HG02798 (cell line): ENCODE data around the gene IFIH1.
A peak's percentile ranks its signal among the peaks of the same experiment; 100 is the strongest.

Experiments
- ATAC-seq: cut with Tn5 transposase; IDR thresholded peaks from one replicate; pipeline ENCODE4 v1.9.1; 2021; ENCODE audit warnings: mild to moderate bottlenecking; ENCODE audit not compliant: unreplicated experiment, poor library complexity

IFIH1 gene

DNA sequence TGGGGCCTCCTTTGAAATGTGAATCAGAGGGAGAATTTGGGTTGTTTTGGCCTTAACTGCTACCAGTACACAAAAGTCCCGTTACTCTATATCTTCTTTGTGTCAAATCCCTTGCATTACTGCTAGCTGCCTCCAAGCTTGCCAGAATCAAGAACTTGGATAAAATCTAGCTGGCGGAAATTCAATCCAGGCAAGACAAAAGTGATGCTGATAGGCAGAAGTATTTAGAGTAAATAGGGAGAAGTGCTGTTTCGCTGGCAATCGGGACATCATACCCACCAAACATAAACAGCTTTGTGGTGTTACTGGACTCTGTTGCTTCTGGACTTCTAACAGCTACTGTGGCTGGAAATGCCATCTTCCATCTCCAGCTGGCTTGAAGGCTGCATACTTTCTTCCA is 2.5 kb downstream of the IFIH1 start:
- no peak for ATAC-seq

DNA sequence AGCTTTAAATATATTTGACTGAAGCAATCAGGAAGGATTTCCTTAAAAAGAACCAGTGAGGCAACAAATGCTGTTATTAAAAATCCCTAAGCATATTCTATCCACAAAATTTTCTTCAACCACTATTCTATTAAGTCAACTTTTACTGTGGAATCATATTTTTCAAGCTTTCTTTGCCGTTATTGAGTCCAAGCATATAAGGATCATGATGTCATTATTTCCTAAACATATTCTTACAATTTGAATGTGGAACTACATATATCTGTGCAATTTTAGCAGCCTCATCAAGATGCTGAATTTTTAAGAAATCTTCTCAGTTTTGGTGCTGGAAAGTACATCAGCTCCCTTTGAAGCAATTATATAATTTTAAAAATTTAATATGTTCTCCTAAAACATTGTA is 5.6 kb downstream of the IFIH1 start:
- ATAC-seq, result no peak

DNA sequence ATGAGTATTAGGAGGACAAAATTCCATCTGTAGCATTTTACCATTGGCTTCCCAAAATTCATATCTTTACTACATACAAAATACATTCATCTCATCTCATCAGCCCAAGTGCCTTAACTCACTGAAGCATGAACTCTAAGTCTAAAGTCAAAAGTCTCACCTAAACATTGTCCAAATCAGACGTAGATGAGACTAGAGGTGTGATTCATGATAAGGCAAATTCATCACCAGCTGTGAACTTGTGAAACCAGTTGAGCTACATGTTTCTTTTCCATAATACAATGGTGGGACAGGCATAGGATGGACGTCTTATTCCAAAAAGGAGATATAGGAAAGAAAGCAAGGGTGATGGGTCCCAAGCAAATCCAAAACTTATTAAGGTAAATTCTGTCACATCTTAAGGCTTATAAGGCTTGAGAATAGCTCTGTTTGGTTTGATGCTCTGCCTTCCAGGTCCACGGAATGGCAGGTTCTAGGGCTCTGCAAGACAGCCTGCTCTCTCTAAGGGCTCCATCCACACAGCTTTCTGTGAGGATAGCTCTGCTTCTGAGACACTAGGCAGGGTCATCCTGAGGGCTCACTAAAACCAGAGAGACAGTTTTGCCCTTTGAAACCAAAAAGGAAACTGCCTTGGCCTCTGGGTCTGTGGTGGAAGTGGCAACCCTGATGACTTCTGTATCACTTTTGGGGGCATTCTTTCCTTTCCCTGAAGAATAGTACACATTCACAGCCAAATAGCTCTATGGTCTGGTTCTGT is 9.6 kb downstream of the IFIH1 start:
- ATAC-seq, result peak; percentile 76

DNA sequence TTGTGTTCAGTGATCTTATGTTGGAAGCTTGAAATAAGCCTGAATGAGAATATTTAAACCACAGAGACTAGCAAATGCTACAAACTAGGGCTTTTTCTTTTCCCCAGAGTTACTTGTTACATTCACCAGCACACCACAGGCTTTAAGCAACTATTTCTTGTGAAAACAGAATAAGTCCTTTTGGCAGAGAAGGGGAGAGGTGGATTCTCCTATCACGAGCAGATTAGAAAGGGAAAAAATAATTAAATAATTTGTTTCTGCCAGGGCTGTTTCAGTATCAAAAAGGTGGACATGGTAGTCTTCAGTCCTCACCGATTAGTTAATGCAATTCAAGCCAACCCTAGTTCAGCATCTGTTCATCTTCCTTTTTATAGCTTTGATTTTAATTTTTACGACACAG is 12.6 kb downstream of the IFIH1 start:
- no peak for ATAC-seq

DNA sequence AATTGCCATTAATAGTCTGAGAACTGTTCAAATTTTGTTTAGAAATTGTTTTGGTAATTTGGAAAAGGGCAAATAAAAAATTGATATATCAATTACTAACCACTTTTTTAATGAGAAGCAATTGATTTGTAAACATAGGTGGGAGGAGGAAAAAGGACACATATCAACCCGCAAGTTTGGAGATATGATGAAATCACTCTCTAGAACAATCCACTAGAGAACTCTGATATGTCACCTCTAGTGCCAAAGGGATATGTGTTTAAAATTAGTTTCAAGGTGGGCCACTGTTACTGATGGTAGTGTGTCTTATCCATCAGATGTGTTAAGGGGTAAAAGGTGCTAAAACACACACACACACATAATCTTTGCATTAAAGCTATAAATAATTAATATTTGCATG is 16.6 kb downstream of the IFIH1 start:
- ATAC-seq, result no peak

DNA sequence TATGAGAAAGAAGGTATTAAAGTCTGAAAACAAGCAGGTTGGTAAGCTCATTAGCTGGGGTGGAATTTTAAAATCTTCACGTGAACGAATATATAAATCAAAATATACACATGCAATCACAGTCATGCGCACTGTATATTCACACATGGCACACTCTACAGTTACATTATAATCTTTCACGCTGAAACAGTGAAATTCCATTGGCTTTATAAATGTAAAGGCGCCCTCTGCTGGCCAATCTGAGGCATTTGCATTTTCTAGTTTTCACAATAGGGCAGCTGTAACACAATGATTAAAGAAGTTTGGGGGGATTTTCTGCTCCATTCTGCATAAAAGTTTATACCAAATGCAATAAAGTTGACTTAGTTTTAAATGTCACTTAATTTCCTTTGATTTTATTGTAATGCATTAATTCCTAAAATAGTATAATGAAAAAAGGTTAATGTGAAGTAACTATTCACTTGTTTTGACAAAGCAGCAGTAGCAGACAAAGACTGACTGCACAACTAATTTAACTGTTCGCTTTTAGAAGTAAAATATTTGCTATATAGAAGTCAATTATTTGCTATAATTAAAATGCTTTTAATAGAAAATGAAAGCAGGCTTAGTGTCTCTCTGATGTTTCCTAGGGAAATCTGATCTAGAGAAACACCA is 17.2 kb downstream of the IFIH1 start:
- ATAC-seq, result peak; percentile 77

DNA sequence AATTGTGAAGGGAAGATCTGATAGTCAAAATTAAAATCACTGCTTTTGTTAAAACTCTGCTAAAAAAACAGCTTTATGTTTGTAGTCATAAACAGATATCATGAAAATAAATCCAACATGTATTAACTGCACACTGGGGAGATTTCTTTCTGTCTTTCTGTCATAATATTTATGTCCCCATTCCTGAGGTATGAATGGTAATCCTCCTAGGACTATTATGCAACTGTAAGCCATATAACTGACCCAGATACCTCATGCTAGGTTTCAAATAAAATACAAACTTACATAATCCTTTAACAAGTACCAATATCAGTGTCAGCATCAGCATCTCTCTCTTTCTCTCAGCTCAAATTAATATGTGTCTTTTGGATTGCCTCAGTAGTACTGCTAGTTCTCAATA is 18.2 kb downstream of the IFIH1 start:
- ATAC-seq, result no peak

DNA sequence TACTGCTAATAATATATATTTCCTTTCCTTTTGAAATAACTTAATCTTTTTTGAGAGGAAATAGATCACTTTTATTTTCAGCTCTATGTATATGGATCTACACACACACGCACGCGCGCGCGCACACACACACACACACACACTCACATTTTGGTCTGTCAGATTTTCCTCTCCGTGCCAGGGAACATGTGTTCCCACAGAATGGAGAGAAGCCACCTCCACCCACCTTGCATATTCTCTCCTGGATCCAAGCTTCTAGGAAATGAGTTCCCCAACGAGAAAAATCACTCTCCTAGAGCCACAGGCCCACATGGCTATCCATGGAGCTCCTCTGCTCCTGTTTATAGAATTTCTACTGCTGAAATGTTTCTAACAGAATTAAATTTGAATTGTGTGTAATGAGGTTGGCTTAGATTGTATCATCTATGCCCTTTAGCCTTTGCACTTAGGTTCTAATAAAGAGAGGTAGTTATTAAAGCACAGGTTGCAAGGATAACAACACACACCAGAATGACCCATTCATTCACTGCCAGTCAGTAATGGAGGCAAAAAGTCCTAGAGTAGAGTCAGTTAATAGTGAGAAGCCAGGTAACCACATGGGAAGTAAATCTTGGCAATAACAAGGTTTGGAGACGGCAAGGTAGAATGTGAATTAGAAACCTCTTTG is 19.7 kb downstream of the IFIH1 start:
- no peak for ATAC-seq

DNA sequence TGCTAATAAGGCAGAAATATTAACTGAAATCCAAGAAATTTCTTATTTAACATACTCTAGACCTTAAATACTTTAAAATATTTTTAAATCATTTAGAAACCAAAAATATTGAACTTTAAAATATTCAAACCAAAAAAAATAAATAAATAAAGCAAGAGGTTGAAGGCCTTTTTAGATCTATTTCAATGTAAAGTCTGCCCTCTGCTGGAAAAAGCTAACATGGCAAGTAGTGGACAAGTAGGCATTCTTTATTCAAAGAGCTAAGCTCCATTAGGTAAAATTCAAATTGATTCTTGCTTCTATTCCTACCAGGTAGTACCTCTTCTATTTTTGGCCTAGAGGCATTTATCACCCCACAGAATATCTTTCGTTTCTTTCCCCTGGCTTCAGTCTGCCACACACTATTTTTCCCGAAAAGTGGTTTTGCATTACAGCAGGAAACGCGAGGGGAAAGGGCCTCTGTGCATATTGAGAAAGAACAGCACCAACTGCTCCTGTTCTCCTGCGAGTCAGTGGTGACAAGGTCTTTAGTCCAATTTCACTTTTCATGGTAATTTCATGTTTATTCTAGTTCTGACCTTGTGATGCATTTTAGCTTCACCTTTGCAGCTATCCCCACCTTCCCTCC is 20.4 kb downstream of the IFIH1 start:
- ATAC-seq, result peak; percentile 67

DNA sequence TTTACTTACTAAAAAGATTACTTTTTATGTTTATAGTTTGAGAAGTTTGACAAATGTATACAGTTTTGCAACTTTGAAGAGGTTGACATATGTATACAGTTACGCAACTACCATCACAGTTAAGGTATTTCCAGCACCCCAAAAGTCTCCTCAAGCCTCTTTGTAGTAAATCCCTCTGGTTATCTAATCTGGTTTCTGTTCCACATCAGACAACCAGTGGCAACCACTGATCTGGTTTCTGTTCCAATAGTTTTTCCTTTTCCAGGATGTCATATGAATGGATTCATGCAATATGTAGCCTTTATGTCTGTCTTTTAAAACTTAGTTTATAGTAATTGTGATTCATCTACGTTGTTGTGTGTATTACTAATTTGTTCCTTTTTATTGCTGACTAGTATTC is 23.5 kb downstream of the IFIH1 start:
- ATAC-seq, result no peak

DNA sequence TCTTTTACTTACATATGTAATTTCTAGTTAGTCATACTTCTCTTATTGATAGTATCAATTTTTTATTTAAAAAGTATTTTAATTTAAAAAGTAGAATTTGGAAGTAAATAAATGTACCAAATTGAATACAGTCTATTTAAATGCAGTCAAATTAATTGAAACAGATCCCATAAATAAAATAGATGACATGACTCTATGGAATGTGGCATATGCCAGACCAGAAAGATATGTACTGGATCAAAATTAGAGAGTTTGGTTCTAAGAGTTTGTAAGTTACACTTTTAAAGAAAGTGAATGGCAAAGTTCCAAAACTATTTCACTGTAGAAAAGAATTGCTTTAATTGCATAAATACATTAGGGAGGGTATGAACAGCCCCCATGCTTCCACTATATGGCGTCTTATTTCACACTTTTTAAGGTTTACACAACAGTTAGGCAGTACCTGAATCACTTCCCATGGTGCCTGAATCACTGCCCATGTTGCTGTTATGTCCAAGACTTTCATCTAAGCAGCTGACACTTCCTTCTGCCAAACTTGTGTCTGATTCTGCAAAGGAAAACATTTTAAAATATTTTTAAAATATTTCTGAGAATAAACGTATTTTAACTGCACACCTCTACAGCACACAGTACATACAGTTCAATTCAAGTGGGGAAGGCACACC is 25.2 kb downstream of the IFIH1 start:
- ATAC-seq, result no peak

DNA sequence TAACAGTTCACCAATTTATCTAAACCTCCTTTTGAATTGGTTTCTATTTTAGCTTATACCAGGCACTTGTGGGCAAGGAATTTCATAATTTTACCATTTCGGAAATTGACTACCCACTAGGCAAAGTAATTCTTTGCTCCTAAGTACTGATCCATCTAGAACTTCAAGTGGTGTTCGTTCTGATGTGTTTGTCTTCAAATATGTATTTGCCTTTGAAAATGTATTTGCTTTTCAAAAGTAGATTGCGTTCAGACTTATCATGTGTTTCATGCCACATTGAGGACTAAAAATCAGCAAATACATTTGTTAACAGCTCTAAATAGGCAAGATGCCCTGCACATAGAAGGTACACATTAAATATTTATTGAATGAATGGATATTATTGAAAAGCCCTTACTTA is 26.7 kb downstream of the IFIH1 start:
- no peak for ATAC-seq

DNA sequence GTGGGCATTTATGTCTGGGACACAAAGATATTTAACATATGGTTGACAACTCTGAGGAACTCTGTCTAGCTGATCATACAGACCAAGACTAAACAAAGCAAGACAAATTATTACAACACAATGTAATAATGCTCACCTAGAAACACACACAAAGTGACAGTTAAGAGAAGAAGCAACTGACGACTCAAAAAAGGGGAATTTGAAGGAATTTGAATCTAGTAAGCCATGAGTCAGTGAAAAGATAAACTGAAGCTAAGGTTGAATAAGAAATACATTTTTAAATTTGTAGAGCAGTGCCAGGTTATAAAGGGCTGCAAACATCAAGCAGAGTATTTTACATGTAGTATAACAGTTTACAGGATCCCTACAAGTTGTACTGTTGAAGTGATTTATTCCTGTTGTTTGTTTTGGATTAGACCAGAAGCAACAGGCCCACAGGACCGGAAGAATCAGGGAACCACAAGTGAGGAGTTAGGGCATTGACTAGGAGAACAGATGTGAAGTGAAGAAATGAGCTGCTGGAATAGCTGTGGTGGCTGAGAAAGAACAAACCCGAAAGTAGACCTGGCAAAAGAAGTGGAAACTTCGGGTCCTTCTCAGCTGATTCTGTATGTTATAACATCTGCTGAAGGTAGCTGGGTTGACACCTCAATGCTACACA is 35.6 kb downstream of the IFIH1 start:
- no peak for ATAC-seq

DNA sequence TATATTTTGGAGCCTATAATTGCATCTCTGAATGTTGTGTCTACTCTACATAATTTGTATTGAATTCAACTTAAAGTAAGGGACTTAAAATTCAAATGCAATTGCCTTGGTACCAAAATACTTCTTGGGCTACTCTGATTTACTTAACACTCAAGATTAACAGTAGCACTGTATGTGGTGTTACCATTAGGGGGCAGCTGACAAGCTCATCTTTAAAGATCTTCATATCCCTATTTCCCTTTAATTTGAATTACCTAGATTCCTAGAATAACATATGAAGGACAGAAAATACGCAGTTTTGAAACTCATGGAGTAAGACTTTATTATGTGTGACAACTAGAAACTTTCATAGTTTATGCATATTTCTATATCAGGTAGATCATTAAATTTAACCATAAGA is 37.8 kb downstream of the IFIH1 start:
- no peak for ATAC-seq

DNA sequence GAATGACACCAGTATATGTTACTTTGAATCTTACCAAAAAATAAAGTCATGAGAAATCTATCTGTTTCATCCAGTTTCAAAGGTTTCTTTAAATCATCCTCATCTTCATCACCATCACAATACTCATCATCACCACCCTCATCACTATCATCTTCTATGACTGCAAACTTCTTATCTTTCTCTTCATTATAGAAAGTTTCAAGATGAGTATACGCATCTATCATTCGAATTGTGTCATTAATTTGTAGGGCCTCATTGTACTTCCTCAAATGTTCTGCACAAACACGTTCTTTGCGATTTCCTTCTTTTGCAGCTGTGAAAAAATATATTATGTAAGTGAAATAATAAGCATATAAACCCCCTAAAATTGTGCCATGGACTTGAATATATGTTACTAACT is 41.1 kb downstream of the IFIH1 start:
- no peak for ATAC-seq

DNA sequence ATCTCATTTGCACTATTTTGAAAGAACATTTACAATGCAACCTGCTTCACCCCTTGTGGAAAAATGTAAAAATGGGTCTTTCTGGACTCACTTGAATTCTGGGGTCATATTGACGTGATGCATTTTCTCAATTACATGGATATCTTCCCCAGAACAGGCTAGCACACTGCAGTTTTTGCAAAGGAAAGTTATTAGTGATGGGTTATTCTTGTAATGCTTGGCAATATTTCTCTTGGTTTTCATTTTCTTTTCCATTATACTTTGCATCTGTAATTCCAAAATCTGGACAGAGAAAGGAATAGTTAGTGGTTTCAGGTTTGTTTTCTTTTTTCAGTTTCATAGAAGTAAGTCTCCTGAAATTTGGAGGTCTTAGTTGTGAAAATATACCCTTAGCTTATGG is 50.5 kb downstream of the IFIH1 start:
- no peak for ATAC-seq

DNA sequence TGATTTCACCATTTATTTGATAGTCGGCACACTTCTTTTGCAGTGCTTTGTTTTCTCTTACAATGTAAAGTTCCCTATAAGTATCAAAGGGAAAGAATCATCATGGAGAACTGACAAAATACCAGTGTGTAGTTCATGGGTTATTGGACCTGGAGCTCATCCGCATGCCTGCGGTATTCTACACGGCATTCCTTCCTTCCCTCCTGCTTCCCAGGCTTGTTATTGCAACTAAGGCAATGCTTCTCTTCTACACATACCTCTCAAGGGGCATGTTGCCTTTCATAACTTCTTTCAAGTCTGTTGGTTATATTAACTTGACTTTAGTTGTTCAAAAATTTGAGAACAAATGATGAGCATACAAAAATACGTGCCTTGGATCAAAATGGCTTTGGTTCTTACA is 51.0 kb downstream of the IFIH1 start:
- ATAC-seq, result no peak

DNA sequence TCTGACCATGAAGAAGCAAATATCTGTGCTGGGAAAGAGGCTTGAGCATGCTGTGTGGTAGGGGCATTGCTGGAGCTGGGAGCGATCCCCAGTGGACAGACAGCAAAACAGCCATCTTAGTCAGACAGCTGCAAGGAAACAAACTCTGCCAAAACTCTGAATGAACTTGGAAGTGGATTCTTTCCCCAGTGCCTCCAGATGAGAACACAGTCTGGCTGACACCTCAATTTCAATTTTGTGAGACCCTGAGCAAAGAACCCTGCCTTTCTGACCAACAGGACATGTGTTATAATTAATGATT is 52.1 kb downstream of the IFIH1 start:
- ATAC-seq, result no peak

DNA sequence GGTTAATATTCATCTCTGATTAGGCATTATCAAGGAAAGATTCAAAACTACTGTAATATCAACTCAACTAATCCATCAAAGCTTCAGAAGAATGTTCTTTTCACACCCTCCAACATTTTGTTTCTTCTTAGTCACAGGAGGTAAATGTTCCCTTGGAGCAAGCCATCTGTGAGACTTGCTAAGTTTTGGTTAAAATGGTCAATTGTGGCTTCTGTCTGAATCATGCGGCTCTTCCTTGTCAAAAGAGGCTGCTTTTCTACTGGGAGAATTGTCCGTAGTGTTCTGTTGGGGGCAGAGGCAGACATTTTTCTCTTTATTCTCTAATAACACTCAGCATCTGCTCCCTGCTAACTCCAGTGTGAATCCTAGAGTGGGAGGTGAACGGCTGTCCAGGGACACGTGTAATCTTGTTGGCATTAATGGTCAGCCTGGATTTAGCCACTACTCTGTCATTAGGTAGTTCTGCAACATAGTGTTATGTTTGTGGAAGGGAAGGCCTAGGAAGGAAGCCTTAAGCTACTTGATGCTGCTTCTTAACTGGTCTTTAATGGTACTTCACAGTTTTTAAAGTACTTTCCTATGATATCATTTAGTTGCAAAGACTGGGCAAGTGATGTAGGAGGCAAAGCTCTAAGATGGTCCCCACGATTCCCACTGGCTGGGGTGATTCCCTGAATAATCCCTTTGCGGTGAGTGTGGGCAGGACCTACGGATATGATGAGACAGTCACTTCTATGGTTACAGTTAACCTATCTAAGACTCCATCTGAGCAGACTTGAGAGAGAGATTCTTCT is 52.6 kb downstream of the IFIH1 start:
- no peak for ATAC-seq
